ENCODE measurements around the gene NUDT14. TPM values are rescaled to one million over a fixed set of nuclear protein-coding genes. Genes with fewer than 3 reads are reported as not detected.

NUDT14 gene
- total RNA-seq, 1 donor from 2014 or later: 37.4 TPM

DNA sequence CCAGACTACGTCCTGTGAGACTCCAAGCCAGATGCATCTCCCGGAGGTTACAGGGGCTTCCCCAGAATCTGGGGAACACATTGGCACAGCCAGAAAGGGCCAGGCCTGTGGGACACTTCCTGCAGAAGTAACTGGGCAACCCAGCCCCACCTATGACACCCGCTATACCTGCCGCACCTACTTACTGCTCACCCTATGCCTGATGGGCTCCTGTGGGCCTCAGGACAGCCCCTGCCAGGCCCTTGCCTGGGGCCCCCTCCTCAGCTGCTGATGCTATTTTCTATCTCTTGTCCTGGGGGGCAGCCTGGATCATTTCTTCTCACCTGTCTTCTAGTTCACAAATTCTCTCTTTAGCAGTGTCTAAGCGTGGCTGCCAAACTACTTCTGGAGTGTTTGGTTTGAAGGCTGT, 41.3 kb downstream of the NUDT14 start:
- peaks cover 14% of the 10 kb centered on the region for H3K36me3 Mint-ChIP-seq (ENCODE audit: low read depth)
- H3K4me1 Mint-ChIP-seq (ENCODE audit: low read depth): no peaks in the 10 kb centered on the region
- H3K27ac Mint-ChIP-seq (ENCODE audit: unreplicated experiment): no peak overlapping the region
- H3K4me3 Mint-ChIP-seq (ENCODE audit: unreplicated experiment): no peak overlapping the region
- DNase-seq (ENCODE audit: low spot score): peak; percentile 47
- TF ChIP-seq CTCF (IDR thresholded peaks at IDR 0.05): no peak
- peaks cover 2% of the 10 kb centered on the region for H3K27me3 Mint-ChIP-seq (ENCODE audit: low read depth)
- H3K9me3 Mint-ChIP-seq (ENCODE audit: low read depth): peaks cover 4% of the 10 kb centered on the region

- Mint-ChIP-seq H3K36me3 (ENCODE audit: low read depth) (peaks cover 14% of the 10 kb centered on the region), H3K9me3 (ENCODE audit: low read depth) (peaks cover 4% of the 10 kb centered on the region), H3K27me3 (ENCODE audit: low read depth) (peaks cover 4% of the 10 kb centered on the region), H3K4me1 (ENCODE audit: low read depth) (no peaks in the 10 kb centered on the region), H3K27ac (ENCODE audit: unreplicated experiment) (no peak overlapping the region), H3K4me3 (ENCODE audit: unreplicated experiment) (no peak overlapping the region)
- TF ChIP-seq CTCF (IDR thresholded peaks at IDR 0.05): no peak
- peak; percentile 54 for DNase-seq (ENCODE audit: low spot score)
Observed at GRCh38 chr14:105139212-105139825, 41.8 kb downstream of the NUDT14 start.

DNA sequence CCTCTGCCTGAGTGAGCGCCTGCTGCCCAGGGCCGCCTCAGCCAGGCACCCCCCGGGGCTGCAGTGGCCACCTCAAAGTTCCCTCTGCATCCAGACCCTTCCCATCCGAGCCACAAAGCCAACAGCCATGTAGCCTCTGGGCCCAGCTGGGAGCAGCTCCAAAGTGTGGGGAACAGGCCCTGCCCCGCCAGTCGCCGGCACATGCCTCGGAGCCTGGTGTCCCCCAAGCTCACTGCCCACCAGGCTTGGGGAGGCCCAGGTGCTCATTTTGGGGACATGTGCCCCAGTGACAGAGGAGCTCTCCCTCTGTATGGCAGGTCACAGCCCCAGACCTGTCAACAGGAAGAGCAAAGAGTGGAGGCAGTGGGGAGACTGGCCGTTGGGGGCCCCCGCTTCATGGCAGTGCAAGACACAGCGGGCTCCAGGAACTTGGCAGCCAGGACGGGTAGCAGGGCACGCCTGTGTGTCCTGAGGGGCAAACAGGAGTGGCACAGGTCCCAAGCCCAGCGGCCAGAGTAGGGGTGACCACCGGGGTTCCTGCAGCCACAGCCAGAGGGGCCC, 42.5 kb downstream of the NUDT14 start:
- peaks cover 14% of the 10 kb centered on the region for H3K36me3 Mint-ChIP-seq (ENCODE audit: low read depth)
- no peak for TF ChIP-seq CTCF (IDR thresholded peaks at IDR 0.05)
- no peak overlapping the region for H3K27ac Mint-ChIP-seq (ENCODE audit: unreplicated experiment)
- H3K4me3 Mint-ChIP-seq (ENCODE audit: unreplicated experiment): no peak overlapping the region
- H3K4me1 Mint-ChIP-seq (ENCODE audit: low read depth): no peaks in the 10 kb centered on the region
- peaks cover 6% of the 10 kb centered on the region for H3K27me3 Mint-ChIP-seq (ENCODE audit: low read depth)
- peaks cover 4% of the 10 kb centered on the region for H3K9me3 Mint-ChIP-seq (ENCODE audit: low read depth)
- DNase-seq (ENCODE audit: low spot score): peak; percentile 86

- no peak for TF ChIP-seq CTCF (IDR thresholded peaks at IDR 0.05)
- Mint-ChIP-seq H3K36me3 (ENCODE audit: low read depth) (peaks cover 14% of the 10 kb centered on the region), H3K4me3 (ENCODE audit: unreplicated experiment) (no peak overlapping the region), H3K9me3 (ENCODE audit: low read depth) (peaks cover 4% of the 10 kb centered on the region), H3K4me1 (ENCODE audit: low read depth) (no peaks in the 10 kb centered on the region), H3K27ac (ENCODE audit: unreplicated experiment) (no peak overlapping the region), H3K27me3 (ENCODE audit: low read depth) (peaks cover 10% of the 10 kb centered on the region)
- DNase-seq (ENCODE audit: low spot score): peak; percentile 91
Observed at GRCh38 chr14:105138021-105138541, 43.0 kb downstream of the NUDT14 start.

DNA sequence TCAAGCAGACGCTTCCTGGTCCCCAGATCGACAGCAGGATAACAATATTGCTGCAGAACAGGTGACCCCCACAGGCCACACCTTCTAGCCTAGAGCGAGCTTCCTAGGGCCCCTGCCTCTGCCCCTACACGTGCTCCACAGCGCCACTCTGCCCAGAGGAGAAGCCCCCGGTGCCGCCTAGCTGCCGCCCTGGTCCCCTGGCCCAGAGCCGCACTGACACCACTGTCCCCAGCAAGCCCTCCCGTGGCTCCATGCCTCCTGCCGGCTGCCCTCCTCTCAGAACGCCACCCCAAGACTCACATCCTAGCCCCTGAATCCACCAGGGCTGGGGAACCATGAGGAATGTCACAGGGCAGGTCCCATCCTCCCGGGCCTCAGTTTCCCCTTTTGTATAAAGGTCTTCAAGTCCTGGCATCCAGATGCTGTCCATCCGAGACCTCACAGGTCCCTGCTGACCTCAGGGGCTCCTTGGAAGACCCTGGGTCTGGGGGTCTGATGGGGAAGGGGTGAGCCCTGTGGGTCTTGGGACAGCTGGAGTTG, 43.6 kb downstream of the NUDT14 start:
- H3K36me3 Mint-ChIP-seq (ENCODE audit: low read depth): peaks cover 14% of the 10 kb centered on the region
- H3K27me3 Mint-ChIP-seq (ENCODE audit: low read depth): peaks cover 12% of the 10 kb centered on the region
- H3K4me1 Mint-ChIP-seq (ENCODE audit: low read depth): no peaks in the 10 kb centered on the region
- H3K4me3 Mint-ChIP-seq (ENCODE audit: unreplicated experiment): no peak overlapping the region
- TF ChIP-seq CTCF (IDR thresholded peaks at IDR 0.05): no peak
- H3K9me3 Mint-ChIP-seq (ENCODE audit: low read depth): peaks cover 6% of the 10 kb centered on the region
- peak; percentile 84 for DNase-seq (ENCODE audit: low spot score)
- no peak overlapping the region for H3K27ac Mint-ChIP-seq (ENCODE audit: unreplicated experiment)

All from chondrocyte (in vitro differentiated cells).